Renal cortex interstitium (tissue), 15 donors: Measurements from ENCODE around the gene GRIN3B. TPM values are rescaled to one million over a fixed set of nuclear protein-coding genes. Genes with fewer than 3 reads are reported as not detected.
"Not testable (repeated sequence)": the region's sequence is repeated elsewhere in the genome, so short reads cannot be mapped to it uniquely, and the experiment has no call there.

ENCODE experiments used
- DNase-seq, 11 donors: peaks; one replicate each; pipeline ENCODE4 v3.0.0-alpha.2; 2013; ENCODE audit warnings: low read depth in 9 of 11, low spot score in 4 of 11; ENCODE audit errors: extremely low read depth in 1 of 11
- long read RNA-seq, 16 experiments: transcript quantifications; one replicate each; lab custom pipeline, GENCODE V29; 2026
- polyA plus RNA-seq, 3 donors: library from polyadenylated mRNA; unstranded; fragments of 120-200 nt; gene quantifications; one replicate each; pipeline ENCODE4 v1.2.1, GENCODE V29; 2013; ENCODE audit not compliant: insufficient read length in 3 of 3

Gene GRIN3B
- 1 to 10 TPM in 2 of 3 donors, under 1 TPM in 1; 0.37 to 2.0 (median 1.2) TPM for polyA plus RNA-seq
- long read RNA-seq, donor 1 = 0 reads
- long read RNA-seq, donor 2 = 0 reads
- long read RNA-seq, donor 3 = 0 reads
- long read RNA-seq, donor 4, partial matches to known transcripts = 25 of 35 reads
- long read RNA-seq, donor 4, other reads (novel, unspliced or antisense) = 10 of 35 reads
- long read RNA-seq, donor 5 = 0 reads
- long read RNA-seq, donor 6 = 0 reads
- long read RNA-seq, donor 7, partial matches to known transcripts = 15 of 27 reads
- long read RNA-seq, donor 7, other reads (novel, unspliced or antisense) = 12 of 27 reads
- long read RNA-seq, donor 8 = 0 reads
- long read RNA-seq, donor 9 = 0 reads
- long read RNA-seq, donor 10 = 0 reads
- long read RNA-seq, donor 11, partial matches to known transcripts = 22 of 39 reads
- long read RNA-seq, donor 11, other reads (novel, unspliced or antisense) = 17 of 39 reads
- long read RNA-seq, donor 12 = 0 reads
- long read RNA-seq, donor 13 = 0 reads
- long read RNA-seq, donor 14, partial matches to known transcripts = 31 of 31 reads
- long read RNA-seq, donor 14, other reads (novel, unspliced or antisense) = 0 of 31 reads
- long read RNA-seq, donor 15 = 0 reads
- long read RNA-seq, donor 16, partial matches to known transcripts = 0 of 8 reads
- long read RNA-seq, donor 16, other reads (novel, unspliced or antisense) = 8 of 8 reads

DNA sequence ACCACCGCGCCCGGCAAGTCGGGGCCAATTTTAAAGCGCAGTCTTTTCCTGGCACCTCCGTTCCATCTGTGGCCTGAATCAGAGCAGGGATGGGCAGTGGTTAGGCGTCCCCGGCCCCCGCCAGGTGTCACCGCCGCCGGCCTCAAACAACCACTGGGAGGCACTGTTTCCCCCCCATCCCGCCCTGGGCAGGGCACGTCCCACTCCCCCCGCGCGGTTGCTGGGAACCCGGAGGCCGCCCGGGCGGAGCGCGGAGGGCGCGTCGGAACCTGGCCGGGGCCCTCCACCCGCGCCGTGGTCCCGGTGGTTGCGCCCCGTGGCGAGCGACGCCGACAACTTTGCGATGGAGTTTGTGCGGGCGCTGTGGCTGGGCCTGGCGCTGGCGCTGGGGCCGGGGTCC, at the start of gene GRIN3B:
Gene GRIN3B, plus strand, starts transcription at position 325 of the 400 bp plus-strand sequence. Its CDS starts 19 bp downstream, at position 344.
- DNase-seq = no peak

GRCh38 chr19:952049-952679, 48.1 kb upstream of the GRIN3B start:
- no peak for DNase-seq

DNA sequence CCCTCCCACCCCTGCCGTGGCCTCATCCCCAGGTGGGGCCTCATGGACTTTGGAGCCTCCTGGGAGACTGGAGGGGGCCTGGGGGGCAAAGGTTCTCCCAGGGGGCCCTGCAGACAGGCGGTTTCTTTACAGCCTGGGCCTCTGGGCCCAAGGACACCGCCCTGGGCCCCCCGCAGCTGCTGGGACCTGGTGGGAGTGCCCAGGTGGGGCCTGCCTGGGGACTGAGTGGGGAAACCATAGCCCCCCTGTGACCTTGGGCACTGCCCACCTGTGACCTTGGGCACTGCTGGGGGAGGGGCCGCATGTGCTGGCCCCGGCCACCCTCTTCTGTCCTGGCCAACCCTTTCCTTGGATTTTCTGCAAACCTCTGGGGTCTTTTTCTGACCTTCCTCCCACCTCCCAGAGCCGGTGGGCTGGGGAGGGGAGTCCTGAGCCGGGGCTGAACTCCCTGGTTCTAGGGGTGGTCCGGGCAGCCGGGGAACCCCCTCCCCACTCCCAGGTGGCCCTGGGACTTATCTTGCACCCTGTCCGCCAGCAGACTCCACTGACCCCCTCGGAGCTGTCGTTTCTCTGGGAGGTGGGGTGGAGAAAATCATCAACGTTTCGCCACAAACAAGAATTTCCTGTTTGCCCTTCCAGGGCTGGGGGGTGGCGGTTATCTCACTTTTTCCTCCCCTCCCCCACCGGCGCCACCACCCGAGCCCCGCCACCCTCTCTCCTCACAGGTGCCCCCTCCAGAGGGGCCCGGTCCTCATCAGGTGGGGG, 47.4 kb upstream of the GRIN3B start:
- no peak for DNase-seq

DNA sequence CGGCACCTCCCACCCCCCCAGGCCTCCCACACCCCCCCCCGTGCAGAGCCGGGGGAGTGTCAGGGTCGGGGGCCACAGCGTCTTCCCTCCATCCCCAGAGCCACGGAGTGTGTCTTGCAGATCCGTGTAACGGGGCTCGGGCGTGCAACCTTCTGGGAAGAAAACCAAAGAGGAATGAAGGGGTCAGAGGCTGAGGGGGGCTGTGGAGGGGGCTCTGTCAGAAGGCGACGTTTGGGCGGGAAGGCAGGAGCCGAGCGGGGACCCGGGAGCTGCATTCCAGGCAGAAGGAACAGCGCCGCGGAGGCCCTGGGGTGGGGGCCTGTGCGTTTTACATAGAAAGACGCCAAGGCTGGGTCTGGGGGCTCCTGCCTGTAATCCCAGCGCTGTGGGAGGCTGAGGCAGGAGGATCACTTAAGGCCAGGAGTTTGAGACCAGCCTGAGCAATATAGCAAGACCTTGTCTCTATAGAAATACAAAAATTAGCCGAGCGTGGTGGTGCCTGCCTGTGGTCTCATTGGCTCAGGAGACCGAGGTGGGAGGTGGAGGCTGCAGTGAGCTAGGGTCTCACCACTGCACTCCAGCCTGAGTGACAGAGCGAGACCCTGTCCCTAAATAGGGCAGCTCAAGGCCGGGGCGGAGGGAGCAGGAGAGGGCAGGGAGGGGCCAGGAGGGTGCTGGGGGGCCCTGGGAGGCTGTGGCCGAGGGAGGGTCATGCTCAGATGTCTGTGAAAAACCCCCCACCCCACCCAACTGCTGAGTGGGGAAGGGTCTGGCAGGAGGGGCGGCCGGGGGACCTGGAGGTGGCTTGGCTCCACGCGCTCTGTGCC, 46.6 kb upstream of the GRIN3B start:
- no peak for DNase-seq

- no peak for DNase-seq
These were observed 45.9 kb upstream of the GRIN3B start for GRCh38 chr19:954272-954671.

GRCh38 chr19:954672-955494, 45.3 kb upstream of the GRIN3B start:
- DNase-seq = peak in 2 of 11 donors; percentile 64 to 67

- peak in 2 of 11 donors; percentile 57 for DNase-seq
These were observed 44.1 kb upstream of the GRIN3B start for GRCh38 chr19:955803-956765.

- DNase-seq = peak in 1 of 11 donors; percentile 61
These were observed 43.3 kb upstream of the GRIN3B start for GRCh38 chr19:956766-957440.

DNA sequence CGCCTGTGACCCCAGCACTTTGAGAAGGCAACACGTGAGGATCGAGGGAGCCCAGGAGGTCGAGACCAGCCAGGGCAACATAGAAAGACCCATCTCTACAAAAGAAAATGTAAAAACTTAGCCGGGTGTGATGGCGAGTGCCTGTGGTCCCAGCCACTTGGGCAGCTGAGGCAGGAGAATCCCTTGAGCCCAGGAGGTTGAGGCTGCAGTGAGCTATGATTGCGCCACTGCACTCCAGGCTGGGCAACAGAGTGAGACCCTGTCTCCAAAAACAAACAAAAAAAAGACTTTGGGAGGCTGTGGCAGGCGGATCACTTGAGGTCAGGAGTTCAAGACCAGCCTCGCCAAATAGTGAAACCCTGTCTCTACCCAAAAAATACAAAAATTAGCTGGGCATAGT, 42.6 kb upstream of the GRIN3B start:
- not testable (repeated sequence) for DNase-seq

- no peak for DNase-seq
These were observed 41.0 kb upstream of the GRIN3B start for GRCh38 chr19:958967-959855.

GRCh38 chr19:960020-960419, 40.2 kb upstream of the GRIN3B start:
- DNase-seq = no peak

- no peak for DNase-seq
These were observed 39.6 kb upstream of the GRIN3B start for GRCh38 chr19:960601-960938.

- DNase-seq = no peak
These were observed 38.2 kb upstream of the GRIN3B start for GRCh38 chr19:961866-962620.

- DNase-seq = no peak
These were observed 37.4 kb upstream of the GRIN3B start for GRCh38 chr19:962683-963400.
